Tibial artery (tissue), 4 donors: ENCODE data around the gene RAPGEF4.

Source experiments
- DNase-seq, 2 donors: peaks; one replicate each; pipeline ENCODE4 v3.0.0-alpha.2; 2019
- H3K27ac ChIP-seq, 2 donors: fragments of 200-600 bp; sonication (generic) in 1 of 2; 1 replicate in 1 of 2; 2 replicates in 1 of 2; pipeline ENCODE4 v1.5.1; 2018 to 2019; ENCODE audit warnings: mild to moderate bottlenecking in 1 of 2
- H3K27me3 ChIP-seq, 2 donors: fragments of 200-600 bp; sonication (generic) in 1 of 2; one replicate each; pipeline versions ENCODE4 v1.5.1 to v1.6.0; 2016 to 2019
- H3K36me3 ChIP-seq, 3 donors: fragments of 200-600 bp; sonication (generic) in 2 of 3; one replicate each; pipeline ENCODE4 v1.5.1; 2016 to 2019; ENCODE audit warnings: mild to moderate bottlenecking in 2 of 3
- H3K4me1 ChIP-seq, 4 donors: fragments of 200-600 bp; sonication (generic) in 2 of 4; 1 replicate in 3 of 4; 2 replicates in 1 of 4; pipeline ENCODE4 v1.5.1; 2016 to 2019
- H3K4me3 ChIP-seq, 2 donors: fragments of 200-600 bp; sonication (generic) in 1 of 2; 1 replicate in 1 of 2; 2 replicates in 1 of 2; pipeline ENCODE4 v1.5.1; 2018 to 2019; ENCODE audit warnings: mild to moderate bottlenecking in 2 of 2
- H3K9me3 ChIP-seq, 3 donors: fragments of 200-600 bp; sonication (generic) in 1 of 3; one replicate each; pipeline ENCODE4 v1.5.1; 2016 to 2019
- CTCF ChIP-seq, 2 experiments: fragments of 200-600 bp in 1 of 2; fragments of 450-650 bp in 1 of 2; IDR thresholded peaks; one replicate each; pipeline ENCODE4 v1.5.1; 2017 to 2019; ENCODE audit warnings: antibody characterized with exemption in 2 of 2, mild to moderate bottlenecking in 1 of 2, moderate library complexity in 1 of 2
- intact Hi-C: fragments of 100-400 bp; cut with DNase I; formaldehyde crosslinking; loops from one replicate; pipeline ENCODE4 v1.15.0; 2023; ENCODE audit warnings: low total_unique reads

RAPGEF4 gene

DNA sequence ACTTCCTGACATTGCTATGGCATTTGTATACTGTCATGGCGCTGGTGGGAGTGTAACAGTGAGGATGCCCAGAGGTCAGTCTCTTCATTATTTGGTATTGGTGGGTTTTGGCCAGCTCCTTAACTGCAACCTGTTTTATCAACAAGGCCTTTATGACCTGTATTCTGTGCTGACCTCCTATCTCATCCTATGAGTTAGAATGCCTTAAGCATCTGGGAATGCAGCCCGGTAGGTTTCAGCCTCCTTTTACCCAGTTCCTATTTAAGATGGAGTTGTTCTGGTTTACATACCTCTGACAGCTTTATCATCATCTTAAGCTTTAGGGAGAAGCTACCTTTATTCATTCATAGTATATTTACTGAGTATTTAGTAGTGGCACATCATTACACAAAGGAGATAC, 103.8 kb downstream of the RAPGEF4 start:
- no peaks in the 10 kb centered on the region for H3K9me3 ChIP-seq
- DNase-seq: no peak
- peaks cover 0 to 6% (median 0%) of the 10 kb centered on the region in 4 donors for H3K4me1 ChIP-seq
- H3K4me3 ChIP-seq: no peak overlapping the region
- TF ChIP-seq CTCF (IDR thresholded peaks at IDR 0.05): no peak
- no peaks in the 10 kb centered on the region for H3K27me3 ChIP-seq
- no peaks in the 10 kb centered on the region for H3K36me3 ChIP-seq
- intact Hi-C loops: no loop called here
- H3K27ac ChIP-seq: no peak overlapping the region

- Histone ChIP-seq H3K27ac (no peak overlapping the region), H3K4me3 (no peak overlapping the region), H3K27me3 (no peaks in the 10 kb centered on the region), H3K36me3 (no peaks in the 10 kb centered on the region), H3K9me3 (no peaks in the 10 kb centered on the region), H3K4me1 (peaks cover 0 to 15% (median 0%) of the 10 kb centered on the region in 4 donors)
- intact Hi-C loops: no loop called here
- no peak for DNase-seq
- TF ChIP-seq CTCF (IDR thresholded peaks at IDR 0.05): no peak
These were observed 107.0 kb downstream of the RAPGEF4 start for GRCh38 chr2:172842511-172843265.

- Histone ChIP-seq H3K27ac (no peak overlapping the region), H3K9me3 (no peaks in the 10 kb centered on the region), H3K36me3 (no peaks in the 10 kb centered on the region), H3K4me1 (peaks cover 0 to 15% (median 0%) of the 10 kb centered on the region in 4 donors), H3K4me3 (no peak overlapping the region), H3K27me3 (no peaks in the 10 kb centered on the region)
- TF ChIP-seq CTCF (IDR thresholded peaks at IDR 0.05): no peak
- no peak for DNase-seq
- intact Hi-C loops: no loop called here
These were observed 107.6 kb downstream of the RAPGEF4 start for GRCh38 chr2:172843266-172843582.

DNA sequence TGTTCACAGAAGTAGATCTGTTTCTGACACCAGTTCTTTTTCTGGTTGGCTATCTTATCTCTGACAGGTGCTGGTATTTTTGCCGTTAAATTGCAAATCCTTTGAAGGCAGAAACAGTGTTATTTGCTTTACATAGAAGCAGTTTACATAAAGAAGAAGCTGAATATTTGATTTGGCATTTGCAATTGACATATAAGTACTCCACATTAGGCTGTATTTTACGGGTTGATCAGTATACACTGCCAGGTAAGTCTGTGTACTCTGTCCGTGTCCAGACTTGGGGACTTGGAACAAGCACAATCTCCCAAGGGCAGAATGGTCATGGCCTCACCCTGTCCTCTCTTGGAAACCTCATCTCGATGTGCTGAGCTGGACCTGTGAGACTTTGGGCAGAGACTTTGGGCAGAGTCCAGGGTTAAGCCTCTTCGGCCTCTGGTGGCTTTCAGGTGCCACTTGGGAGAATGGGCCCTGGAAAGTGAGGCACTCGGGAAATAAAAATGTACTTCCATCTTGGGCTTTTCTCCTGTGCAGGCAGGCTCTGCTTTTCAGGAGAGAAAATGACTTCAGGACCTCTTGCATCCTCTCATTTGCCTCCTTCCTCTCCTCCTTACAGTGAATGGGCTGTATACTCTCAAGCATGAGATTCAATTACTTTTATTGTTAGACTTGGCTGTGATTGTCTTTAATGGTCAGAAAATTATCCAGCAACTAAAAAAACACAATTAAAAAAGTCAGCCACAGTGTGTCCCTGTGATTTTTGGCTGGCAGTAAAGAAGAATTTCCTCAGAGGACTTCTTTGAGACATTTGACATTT, 108.5 kb downstream of the RAPGEF4 start:
- TF ChIP-seq CTCF (IDR thresholded peaks at IDR 0.05): no peak
- Histone ChIP-seq H3K4me1 (peaks cover 0 to 15% (median 0%) of the 10 kb centered on the region in 4 donors), H3K4me3 (no peak overlapping the region), H3K27ac (no peak overlapping the region), H3K36me3 (no peaks in the 10 kb centered on the region), H3K9me3 (no peaks in the 10 kb centered on the region), H3K27me3 (no peaks in the 10 kb centered on the region)
- DNase-seq: no peak
- intact Hi-C loops: no loop called here

- no peak for TF ChIP-seq CTCF (IDR thresholded peaks at IDR 0.05)
- intact Hi-C loops: no loop called here
- DNase-seq: no peak
- H3K9me3 ChIP-seq: no peaks in the 10 kb centered on the region
- H3K4me3 ChIP-seq: no peak overlapping the region
- no peak overlapping the region for H3K27ac ChIP-seq
- peaks cover 0 to 15% (median 0%) of the 10 kb centered on the region in 4 donors for H3K4me1 ChIP-seq
- no peaks in the 10 kb centered on the region for H3K27me3 ChIP-seq
- no peaks in the 10 kb centered on the region for H3K36me3 ChIP-seq
These were observed 109.5 kb downstream of the RAPGEF4 start for GRCh38 chr2:172845028-172845630.
